Gastrocnemius medialis (tissue), 4 donors: ENCODE data around the gene EQTN. TPM values are rescaled to one million over a fixed set of nuclear protein-coding genes. Genes with fewer than 3 reads are reported as not detected.
"Not testable (repeated sequence)": the region's sequence is repeated elsewhere in the genome, so short reads cannot be mapped to it uniquely, and the experiment has no call there.

ENCODE experiments used
- ATAC-seq, 2 donors: fragments of 150-250 bp; one replicate each; pipeline ENCODE4 v1.9.1; 2016
- DNase-seq, 2 donors: peaks; one replicate each; pipeline ENCODE4 v3.0.0-alpha.2; 2019
- H3K27ac ChIP-seq, 4 donors: fragments of 200-600 bp; sonication (generic); 1 replicate in 1 of 4; 2 replicates in 3 of 4; pipeline ENCODE4 v1.5.1; 2016 to 2018; ENCODE audit warnings: mild to moderate bottlenecking in 2 of 4, moderate library complexity in 1 of 4
- H3K27me3 ChIP-seq, 3 donors: fragments of 200-600 bp; sonication (generic) in 2 of 3; 1 replicate in 1 of 3; 2 replicates in 2 of 3; pipeline versions ENCODE4 v1.5.1 to v1.6.0; 2016 to 2019; ENCODE audit warnings: mild to moderate bottlenecking in 1 of 3, moderate library complexity in 1 of 3
- H3K36me3 ChIP-seq, 2 donors: fragments of 200-600 bp; sonication (generic) in 1 of 2; one replicate each; pipeline ENCODE4 v1.5.1; 2017 to 2018
- H3K4me1 ChIP-seq, 2 donors: fragments of 200-600 bp; sonication (generic) in 1 of 2; one replicate each; pipeline ENCODE4 v1.5.1; 2016 to 2017; ENCODE audit warnings: mild to moderate bottlenecking in 2 of 2
- H3K4me3 ChIP-seq, 4 donors: fragments of 200-600 bp; sonication (generic) in 3 of 4; 1 replicate in 1 of 4; 2 replicates in 3 of 4; pipeline ENCODE4 v1.5.1; 2016 to 2019; ENCODE audit warnings: mild to moderate bottlenecking in 2 of 4
- H3K9me3 ChIP-seq, 3 donors: fragments of 200-600 bp; sonication (generic) in 2 of 3; 1 replicate in 1 of 3; 2 replicates in 2 of 3; pipeline ENCODE4 v1.5.1; 2016 to 2019
- POLR2A ChIP-seq, 2 donors: fragments of 450-650 bp; IDR thresholded peaks; one replicate each; pipeline ENCODE4 v1.6.1; 2017; ENCODE audit warnings: antibody characterized with exemption in 2 of 2, mild to moderate bottlenecking in 2 of 2, moderate library complexity in 2 of 2
- in situ Hi-C, 4 donors: fragments of 200-750 bp; cut with MboI; loops; one replicate each; pipeline versions ENCODE4 v1.15.0 to v1.8.0; 2017; ENCODE audit warnings: low sequenced_read_pairs in 4 of 4
- intact Hi-C: fragments of 100-400 bp; cut with DNase I; formaldehyde crosslinking; loops from one replicate; pipeline ENCODE4 v1.15.1; 2023; ENCODE audit warnings: low total_unique reads
- total RNA-seq, 4 donors: library from RNA; depleted of rRNA; stranded (reverse); fragments of >200 nt; gene quantifications; one replicate each; pipeline versions ENCODE4 v1.1.0 to v1.2.3, GENCODE V29; 2016
- TF ChIP-seq, protein P1 (sequence below), 5 experiments: fragments of 450-650 bp in 3 of 5; fragments of 200-600 bp in 2 of 5; sonication (generic) in 2 of 5; IDR thresholded peaks in 4 of 5; conservative IDR thresholded peaks in 1 of 5; 1 replicate in 4 of 5; 2 replicates in 1 of 5; pipeline ENCODE4 v1.5.1; 2016 to 2019; ENCODE audit warnings: antibody characterized with exemption in 5 of 5, mild to moderate bottlenecking in 3 of 5, moderate library complexity in 3 of 5

EQTN gene
- total RNA-seq, 4 donors from 2014 or later = 1.0 TPM; not detected in 3

DNA sequence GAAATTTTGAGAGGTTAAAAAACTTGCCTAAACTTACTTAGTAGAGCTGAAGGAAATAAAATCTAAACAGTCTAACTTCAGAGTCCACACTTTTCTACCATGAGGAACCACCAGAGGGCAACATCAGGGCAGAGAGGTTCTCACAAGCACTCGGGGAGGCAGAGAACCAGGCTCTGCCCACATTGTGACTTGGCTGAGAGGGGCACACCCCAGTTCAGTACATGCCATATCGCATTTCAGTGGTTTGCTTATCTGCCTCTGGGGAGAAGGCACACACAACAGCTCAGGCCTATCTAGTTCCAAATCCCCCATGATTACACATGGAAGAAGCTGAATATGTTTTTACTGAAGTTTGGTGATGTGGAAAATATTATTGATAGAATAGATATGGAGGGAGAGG, 49.2 kb downstream of the EQTN start:
- no peak overlapping the region for H3K4me3 ChIP-seq
- no peaks in the 10 kb centered on the region for H3K27me3 ChIP-seq
- in situ Hi-C loops = no loop called here
- no peak for TF ChIP-seq POLR2A (IDR thresholded peaks at IDR 0.05)
- TF ChIP-seq, protein P1, sequence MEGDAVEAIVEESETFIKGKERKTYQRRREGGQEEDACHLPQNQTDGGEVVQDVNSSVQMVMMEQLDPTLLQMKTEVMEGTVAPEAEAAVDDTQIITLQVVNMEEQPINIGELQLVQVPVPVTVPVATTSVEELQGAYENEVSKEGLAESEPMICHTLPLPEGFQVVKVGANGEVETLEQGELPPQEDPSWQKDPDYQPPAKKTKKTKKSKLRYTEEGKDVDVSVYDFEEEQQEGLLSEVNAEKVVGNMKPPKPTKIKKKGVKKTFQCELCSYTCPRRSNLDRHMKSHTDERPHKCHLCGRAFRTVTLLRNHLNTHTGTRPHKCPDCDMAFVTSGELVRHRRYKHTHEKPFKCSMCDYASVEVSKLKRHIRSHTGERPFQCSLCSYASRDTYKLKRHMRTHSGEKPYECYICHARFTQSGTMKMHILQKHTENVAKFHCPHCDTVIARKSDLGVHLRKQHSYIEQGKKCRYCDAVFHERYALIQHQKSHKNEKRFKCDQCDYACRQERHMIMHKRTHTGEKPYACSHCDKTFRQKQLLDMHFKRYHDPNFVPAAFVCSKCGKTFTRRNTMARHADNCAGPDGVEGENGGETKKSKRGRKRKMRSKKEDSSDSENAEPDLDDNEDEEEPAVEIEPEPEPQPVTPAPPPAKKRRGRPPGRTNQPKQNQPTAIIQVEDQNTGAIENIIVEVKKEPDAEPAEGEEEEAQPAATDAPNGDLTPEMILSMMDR (IDR thresholded peaks at IDR 0.05 in 4 of 5, conservative IDR thresholded peaks at IDR 0.05 in 1 of 5) = peak in 2 of 5 experiments; percentile 12 to 42
- intact Hi-C loops = no loop called here
- ATAC-seq = no peak
- no peaks in the 10 kb centered on the region for H3K9me3 ChIP-seq
- no peak for DNase-seq
- H3K27ac ChIP-seq = no peak overlapping the region
- H3K36me3 ChIP-seq = no peaks in the 10 kb centered on the region
- no peaks in the 10 kb centered on the region for H3K4me1 ChIP-seq

DNA sequence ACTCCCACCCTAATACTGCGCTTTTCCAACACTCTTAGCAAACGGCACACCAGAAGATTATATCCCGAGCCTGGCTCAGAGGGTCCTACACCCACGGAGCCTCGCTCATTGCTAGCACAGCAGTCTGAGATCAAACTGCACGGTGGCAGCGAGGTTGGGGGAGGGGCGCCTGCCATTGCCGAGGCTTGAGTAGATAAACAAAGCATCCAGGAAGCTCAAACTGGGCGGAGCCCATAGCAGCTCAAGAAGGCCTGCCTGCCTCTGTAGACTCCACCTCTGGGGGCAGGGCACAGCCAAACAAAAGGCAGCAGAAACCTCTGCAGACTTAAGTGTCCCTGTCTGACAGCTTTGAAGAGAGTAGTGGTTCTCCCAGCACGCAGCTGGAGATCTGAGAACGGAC, 57.3 kb downstream of the EQTN start:
- H3K27me3 ChIP-seq, H3K4me1 ChIP-seq, H3K9me3 ChIP-seq, ATAC-seq, H3K4me3 ChIP-seq, H3K27ac ChIP-seq, DNase-seq, H3K36me3 ChIP-seq, in situ Hi-C loops, intact Hi-C loops: not testable (repeated sequence)

Other genes starting within 250 kb of the EQTN start
- gene TEK, start 187.9 kb downstream of the EQTN start, total RNA-seq = 1 to 10 TPM; 8.1 to 9.0 (median 8.4) TPM
- gene IFNK, start 227.1 kb upstream of the EQTN start, total RNA-seq = not detected
- gene MOB3B, start 232.7 kb upstream of the EQTN start, total RNA-seq = 10 to 100 TPM in 3 of 4 donors, 1 to 10 TPM in 1; 3.4 to 16.3 (median 12.7) TPM